ENCODE data around the gene KLK6.

GRCh38 chr19:51001515-51001914 is 32.1 kb upstream of the KLK6 start, which contains the start of gene KLK8:
- TF ChIP-seq CTCF (IDR thresholded peaks at IDR 0.05) (no peak), POLR2A (IDR thresholded peaks at IDR 0.05) (no peak)

All from testis (tissue), 2 donors.